ENCODE results near the gene CNTN2. TPM values are rescaled to one million over a fixed set of nuclear protein-coding genes. Genes with fewer than 3 reads are reported as not detected.

The CNTN2 gene
- total RNA-seq, 1 donor from 2014 or later, result not detected

GRCh38 chr1:205107327-205107726, 64.3 kb downstream of the CNTN2 start:
- no peak for DNase-seq
- H3K27ac ChIP-seq, result no peak overlapping the region
- H3K9me3 ChIP-seq, result no peaks in the 10 kb centered on the region
- H3K4me3 ChIP-seq, result no peak overlapping the region
- no peak for ATAC-seq
- TF ChIP-seq CTCF (IDR thresholded peaks at IDR 0.05), result no peak
- no peaks in the 10 kb centered on the region for H3K4me1 ChIP-seq
- no peaks in the 10 kb centered on the region for H3K27me3 ChIP-seq (ENCODE audit: low read depth)
- H3K36me3 ChIP-seq, result peaks cover 90% of the 10 kb centered on the region
- intact Hi-C loops (cut with DNase I), result no loop called here

- no peak overlapping the region for H3K27ac ChIP-seq
- no peak for DNase-seq
- H3K9me3 ChIP-seq, result no peaks in the 10 kb centered on the region
- no peaks in the 10 kb centered on the region for H3K27me3 ChIP-seq (ENCODE audit: low read depth)
- no peak overlapping the region for H3K4me3 ChIP-seq
- no peak for TF ChIP-seq CTCF (IDR thresholded peaks at IDR 0.05)
- intact Hi-C loops (cut with DNase I), result no loop called here
- peaks cover 90% of the 10 kb centered on the region for H3K36me3 ChIP-seq
- H3K4me1 ChIP-seq, result no peaks in the 10 kb centered on the region
- no peak for ATAC-seq
These were observed 65.5 kb downstream of the CNTN2 start for GRCh38 chr1:205108464-205108863.

GRCh38 chr1:205109269-205109668, 66.3 kb downstream of the CNTN2 start:
- Histone ChIP-seq H3K9me3 (no peaks in the 10 kb centered on the region), H3K4me1 (no peaks in the 10 kb centered on the region), H3K27me3 (ENCODE audit: low read depth) (no peaks in the 10 kb centered on the region), H3K4me3 (no peak overlapping the region), H3K27ac (no peak overlapping the region), H3K36me3 (peaks cover 90% of the 10 kb centered on the region)
- intact Hi-C loops (cut with DNase I), result no loop called here
- no peak for TF ChIP-seq CTCF (IDR thresholded peaks at IDR 0.05)
- DNase-seq (no peak), ATAC-seq (no peak)

- TF ChIP-seq CTCF (IDR thresholded peaks at IDR 0.05), result no peak
- peaks cover 90% of the 10 kb centered on the region for H3K36me3 ChIP-seq
- H3K9me3 ChIP-seq, result no peaks in the 10 kb centered on the region
- DNase-seq (no peak), ATAC-seq (no peak)
- no peaks in the 10 kb centered on the region for H3K4me1 ChIP-seq
- H3K4me3 ChIP-seq, result no peak overlapping the region
- intact Hi-C loops (cut with DNase I), result no loop called here
- H3K27me3 ChIP-seq (ENCODE audit: low read depth), result no peaks in the 10 kb centered on the region
- no peak overlapping the region for H3K27ac ChIP-seq
These were observed 66.7 kb downstream of the CNTN2 start for GRCh38 chr1:205109711-205110110.

- H3K4me1 ChIP-seq, result no peaks in the 10 kb centered on the region
- no peak for TF ChIP-seq CTCF (IDR thresholded peaks at IDR 0.05)
- H3K4me3 ChIP-seq, result no peak overlapping the region
- H3K27me3 ChIP-seq (ENCODE audit: low read depth), result no peaks in the 10 kb centered on the region
- no peaks in the 10 kb centered on the region for H3K9me3 ChIP-seq
- no peak overlapping the region for H3K27ac ChIP-seq
- intact Hi-C loops (cut with DNase I), result no loop called here
- ATAC-seq, result no peak
- peaks cover 92% of the 10 kb centered on the region for H3K36me3 ChIP-seq
- no peak for DNase-seq
These were observed 68.3 kb downstream of the CNTN2 start for GRCh38 chr1:205111354-205111753.

GRCh38 chr1:205118752-205119151, 75.7 kb downstream of the CNTN2 start:
- Histone ChIP-seq H3K4me3 (no peak overlapping the region), H3K27ac (no peak overlapping the region), H3K27me3 (ENCODE audit: low read depth) (no peaks in the 10 kb centered on the region), H3K36me3 (peaks cover 53% of the 10 kb centered on the region), H3K9me3 (no peaks in the 10 kb centered on the region), H3K4me1 (peaks cover 27% of the 10 kb centered on the region)
- intact Hi-C loops (cut with DNase I), result no loop called here
- TF ChIP-seq CTCF (IDR thresholded peaks at IDR 0.05), result no peak
- DNase-seq, result no peak
- ATAC-seq, result no peak

Measured in lower lobe of right lung (tissue), 2 donors.